GM21529 (cell line): ENCODE results near the gene TET3.
A peak's percentile ranks its signal among the peaks of the same experiment; 100 is the strongest.
"Not testable (repeated sequence)": the region's sequence is repeated elsewhere in the genome, so short reads cannot be mapped to it uniquely, and the experiment has no call there.

Experiments used
- ATAC-seq: cut with Tn5 transposase; IDR thresholded peaks from one replicate; pipeline ENCODE4 v1.9.1; 2021; ENCODE audit not compliant: unreplicated experiment

TET3 gene

GRCh38 chr2:73984203-73984921, at the start of gene TET3:
Gene TET3, plus strand, starts transcription at chr2:73984910. Its CDS starts 1,494 bp downstream, at chr2:73986404.
- ATAC-seq: peak; percentile 33

DNA sequence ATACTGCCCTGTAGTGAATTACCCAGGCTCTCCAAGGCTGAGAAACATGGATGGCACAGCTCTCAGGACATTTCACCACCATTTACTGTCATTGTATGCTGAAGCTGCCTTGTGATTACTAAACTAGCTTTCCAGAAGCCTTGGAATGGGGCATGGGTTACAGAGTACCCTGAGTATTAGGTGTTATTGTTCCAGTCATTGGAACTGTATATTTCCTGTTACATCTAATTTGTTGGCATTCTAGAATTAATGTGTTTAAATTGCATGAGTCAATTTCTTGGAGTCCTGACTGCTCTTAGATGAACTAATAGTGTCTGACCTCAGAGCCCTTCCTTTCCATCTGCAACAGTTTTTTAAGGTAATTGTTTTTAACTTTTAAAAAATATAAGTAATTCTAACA, 49.1 kb upstream of the TET3 start:
- no peak for ATAC-seq

DNA sequence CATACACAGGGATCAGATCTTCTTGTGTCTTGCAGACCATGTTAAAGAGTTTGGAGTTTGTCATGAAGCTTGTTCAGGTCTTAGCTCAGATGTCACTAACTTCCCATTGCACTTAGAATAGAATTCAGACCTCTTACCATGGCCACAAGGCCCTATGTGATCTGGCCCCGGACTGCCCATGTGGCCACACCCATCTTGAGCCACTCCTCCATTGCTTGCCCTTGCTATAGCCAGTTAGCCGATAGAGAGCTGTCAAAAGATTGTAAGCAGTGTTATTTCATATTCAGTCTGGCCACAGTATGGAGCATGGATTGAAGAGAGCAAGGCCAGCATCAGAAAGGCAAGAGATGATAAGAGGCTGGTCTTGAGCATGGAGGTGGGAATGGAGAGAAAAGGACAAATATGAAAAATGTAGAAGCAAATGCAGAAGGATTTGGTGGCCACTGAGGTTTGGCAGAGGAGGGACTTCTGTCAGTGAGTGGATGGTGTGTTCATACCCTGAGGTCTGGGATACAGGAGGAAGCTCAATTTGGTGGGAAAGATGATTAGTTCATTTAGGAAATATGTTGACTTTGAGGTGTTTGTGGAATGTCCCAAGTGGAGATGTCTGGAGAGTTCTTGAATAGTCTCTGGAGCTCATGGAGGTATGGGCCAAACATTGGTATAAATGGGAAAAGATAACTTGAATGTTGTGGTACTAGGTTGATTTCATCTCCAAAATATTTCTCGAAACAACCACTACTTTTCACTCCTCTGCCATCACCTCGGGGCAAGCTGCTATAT, 47.4 kb upstream of the TET3 start:
- no peak for ATAC-seq

DNA sequence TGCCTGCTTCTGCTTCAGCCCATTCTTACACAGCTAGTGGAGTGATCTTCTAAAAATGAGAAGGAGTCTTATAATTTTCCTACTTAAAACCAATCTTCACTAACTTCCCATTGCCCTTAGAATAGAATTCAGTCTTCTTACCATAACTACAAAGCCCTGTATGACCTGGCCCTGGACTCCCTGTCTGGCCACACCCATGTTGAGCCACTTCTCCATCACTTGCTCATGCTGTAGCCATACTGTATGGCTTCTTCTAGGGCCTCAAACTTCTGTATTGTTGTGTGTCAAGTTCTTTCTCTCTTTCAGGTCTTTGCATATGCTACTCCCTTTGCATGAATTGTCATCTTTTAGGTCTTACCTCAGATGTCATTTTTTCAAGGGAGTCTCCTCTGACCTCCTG, 46.8 kb upstream of the TET3 start:
- ATAC-seq: no peak

- no peak for ATAC-seq
Observed at GRCh38 chr2:73938718-73939352, 45.9 kb upstream of the TET3 start.

- no peak for ATAC-seq
Observed at GRCh38 chr2:73939419-73939818, 45.3 kb upstream of the TET3 start.

DNA sequence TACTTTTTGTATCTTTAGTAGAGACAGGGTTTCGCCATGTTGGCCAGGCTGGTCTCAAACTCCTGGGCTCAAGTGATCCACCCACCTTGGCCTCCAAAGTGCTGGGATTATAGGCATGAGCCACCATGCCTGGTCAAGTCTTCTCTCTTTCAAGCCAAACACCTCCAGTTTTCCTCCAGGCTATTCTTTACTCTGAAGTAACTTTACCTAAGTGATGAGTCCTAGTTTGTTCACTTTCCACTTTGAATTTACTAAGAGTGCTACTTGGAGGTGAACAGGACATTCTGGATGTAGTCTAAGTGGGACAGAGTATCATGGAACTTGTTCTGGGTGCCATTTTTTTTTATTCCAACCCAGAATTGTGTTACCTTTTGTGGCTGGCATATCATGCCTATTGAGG, 44.6 kb upstream of the TET3 start:
- not testable (repeated sequence) for ATAC-seq

DNA sequence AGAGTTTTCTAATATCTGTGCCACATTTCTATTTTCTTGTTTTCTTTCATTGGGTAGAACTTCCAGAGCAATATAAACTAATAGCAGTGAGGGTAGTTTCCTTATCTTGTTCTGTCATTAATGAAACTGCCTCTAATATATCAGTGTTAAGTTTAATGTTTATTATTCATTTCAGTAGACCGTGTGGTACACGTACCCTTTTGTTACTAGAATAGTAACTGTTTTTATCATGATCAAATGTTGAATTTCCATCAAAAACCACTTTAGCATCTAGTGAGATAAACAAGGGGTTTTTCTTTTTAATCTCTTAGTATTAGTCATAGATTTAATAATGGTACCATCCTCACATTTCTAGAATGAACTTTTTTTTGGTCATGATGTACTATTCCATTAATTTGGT, 42.0 kb upstream of the TET3 start:
- ATAC-seq: no peak

GRCh38 chr2:73944714-73945113, 40.0 kb upstream of the TET3 start:
- no peak for ATAC-seq

GRCh38 chr2:73946215-73946614, 38.5 kb upstream of the TET3 start:
- no peak for ATAC-seq

DNA sequence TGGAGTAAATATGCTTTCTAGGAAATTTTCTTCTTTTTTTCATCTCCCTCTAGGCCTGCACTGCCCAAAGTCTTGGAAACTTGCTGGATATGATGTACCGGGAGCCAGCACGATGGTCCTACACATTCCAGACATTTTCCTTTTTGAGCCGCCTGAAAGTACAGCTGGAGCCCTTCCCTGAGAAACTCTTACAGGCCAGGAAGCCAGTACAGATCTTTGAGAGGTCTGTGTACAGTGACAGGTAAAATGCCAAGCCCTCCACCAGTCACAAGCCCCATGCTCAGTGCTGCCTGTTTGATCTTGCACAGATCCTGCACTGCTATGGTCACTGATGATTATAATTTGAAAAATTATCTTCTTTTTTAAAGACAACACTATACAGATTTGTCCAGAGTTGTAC, 38.0 kb upstream of the TET3 start:
- no peak for ATAC-seq

- ATAC-seq: no peak
Observed at GRCh38 chr2:73947412-73948018, 37.2 kb upstream of the TET3 start.

DNA sequence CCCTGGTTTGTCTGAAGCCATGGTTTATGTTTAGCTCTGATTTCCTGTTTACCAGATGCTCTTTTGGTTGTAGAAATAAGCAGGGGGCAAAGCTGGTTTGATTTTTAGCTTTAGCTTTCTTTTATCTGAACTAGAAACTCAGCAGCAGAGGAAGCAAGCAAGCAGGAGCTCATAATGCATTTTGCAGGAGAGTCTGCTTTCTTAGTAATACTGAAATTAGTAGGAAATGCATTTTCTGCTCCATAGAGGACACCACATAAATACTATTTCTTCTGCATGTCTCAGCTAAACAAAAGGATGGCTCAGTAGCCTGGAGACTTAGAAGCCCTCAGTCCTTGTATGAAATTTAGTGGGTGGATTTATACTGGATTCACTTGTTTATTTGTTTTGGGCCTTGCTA, 34.9 kb upstream of the TET3 start:
- no peak for ATAC-seq

DNA sequence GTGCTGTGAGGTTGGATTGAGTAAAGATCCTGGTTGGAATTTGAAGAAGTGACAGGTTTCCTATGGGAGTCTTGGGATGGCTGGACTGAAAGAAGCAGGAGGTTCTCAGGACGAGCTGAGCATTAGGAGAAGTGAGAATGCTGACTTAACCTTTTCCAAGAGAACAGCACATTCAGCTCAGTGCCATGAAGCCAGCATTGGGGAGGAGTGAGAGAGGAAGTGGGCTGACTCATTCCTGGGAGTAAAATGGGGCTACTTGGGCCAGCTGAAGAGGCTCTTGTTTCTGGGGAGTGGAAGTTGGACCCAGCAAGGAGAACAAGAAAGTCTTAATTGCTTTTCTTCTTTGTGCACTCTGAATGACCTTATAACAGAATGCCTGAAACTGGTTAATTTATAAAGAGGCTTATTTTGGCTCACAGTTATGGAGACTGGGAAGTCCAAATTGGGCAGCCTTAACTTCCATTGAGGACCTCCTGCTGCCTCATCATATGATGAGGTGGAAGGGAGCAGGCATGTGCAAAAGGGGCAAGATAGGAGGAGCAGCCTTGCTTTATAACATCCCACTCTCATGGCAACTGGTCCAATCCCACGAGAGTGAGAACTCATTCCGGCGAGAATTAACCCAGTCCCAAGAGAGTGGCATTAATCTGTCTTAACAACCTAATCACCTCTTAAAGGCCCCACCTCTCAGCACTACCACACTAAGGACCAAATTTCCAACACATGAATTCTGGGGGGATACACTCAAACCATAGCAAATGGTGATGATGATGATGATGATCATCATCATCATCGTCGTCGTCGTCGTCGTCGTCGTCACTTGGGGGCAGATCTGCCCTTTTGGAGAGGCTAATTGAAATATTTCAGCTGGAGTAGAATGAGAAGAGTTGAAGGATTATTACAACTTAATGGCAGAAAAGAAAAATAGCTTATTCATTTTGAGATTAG, 31.9 kb upstream of the TET3 start:
- no peak for ATAC-seq

- ATAC-seq: no peak
Observed at GRCh38 chr2:73956218-73956865, 28.4 kb upstream of the TET3 start.

GRCh38 chr2:73961274-73961673, 23.4 kb upstream of the TET3 start:
- no peak for ATAC-seq

DNA sequence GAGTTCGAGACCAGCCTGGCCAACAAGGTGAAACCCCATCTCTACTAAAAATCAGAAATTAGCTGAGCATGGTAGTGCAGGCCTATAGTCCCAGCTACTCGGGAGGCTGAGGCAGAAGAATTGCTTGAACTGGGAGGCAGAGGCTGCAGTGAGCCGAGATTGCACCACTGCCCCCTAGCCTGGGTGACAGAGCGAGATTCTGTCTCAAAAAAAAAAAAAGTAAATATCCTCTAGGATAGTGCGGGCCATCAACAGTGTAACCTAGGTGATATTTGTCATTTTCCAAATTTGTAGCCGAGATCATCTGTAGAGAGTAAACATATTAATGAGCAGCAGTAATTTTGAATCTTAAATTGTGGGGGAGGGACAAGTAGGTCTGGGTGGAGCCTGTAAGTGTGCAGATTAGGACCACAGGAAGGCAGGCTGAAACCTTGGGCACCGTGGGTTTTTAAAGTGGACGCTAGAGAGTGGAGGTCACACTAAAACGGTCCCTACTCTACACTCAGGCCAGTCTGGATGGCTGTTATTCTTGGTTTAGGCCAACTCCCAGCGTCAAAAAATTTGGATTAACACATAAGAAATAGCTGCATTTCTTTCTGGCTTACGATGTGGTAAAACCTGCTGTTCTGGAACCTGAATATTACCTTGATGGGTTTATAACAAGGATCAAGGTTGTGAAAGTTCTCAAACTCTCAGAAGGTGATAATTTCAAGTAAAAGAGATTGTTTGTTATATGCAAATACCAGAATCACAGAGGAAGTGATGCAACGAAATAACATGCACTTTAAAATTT, 22.7 kb upstream of the TET3 start:
- no peak for ATAC-seq

- ATAC-seq: no peak
Observed at GRCh38 chr2:73962798-73963197, 21.9 kb upstream of the TET3 start.
